ENCODE measurements around the gene ABHD1.

The ABHD1 gene

DNA sequence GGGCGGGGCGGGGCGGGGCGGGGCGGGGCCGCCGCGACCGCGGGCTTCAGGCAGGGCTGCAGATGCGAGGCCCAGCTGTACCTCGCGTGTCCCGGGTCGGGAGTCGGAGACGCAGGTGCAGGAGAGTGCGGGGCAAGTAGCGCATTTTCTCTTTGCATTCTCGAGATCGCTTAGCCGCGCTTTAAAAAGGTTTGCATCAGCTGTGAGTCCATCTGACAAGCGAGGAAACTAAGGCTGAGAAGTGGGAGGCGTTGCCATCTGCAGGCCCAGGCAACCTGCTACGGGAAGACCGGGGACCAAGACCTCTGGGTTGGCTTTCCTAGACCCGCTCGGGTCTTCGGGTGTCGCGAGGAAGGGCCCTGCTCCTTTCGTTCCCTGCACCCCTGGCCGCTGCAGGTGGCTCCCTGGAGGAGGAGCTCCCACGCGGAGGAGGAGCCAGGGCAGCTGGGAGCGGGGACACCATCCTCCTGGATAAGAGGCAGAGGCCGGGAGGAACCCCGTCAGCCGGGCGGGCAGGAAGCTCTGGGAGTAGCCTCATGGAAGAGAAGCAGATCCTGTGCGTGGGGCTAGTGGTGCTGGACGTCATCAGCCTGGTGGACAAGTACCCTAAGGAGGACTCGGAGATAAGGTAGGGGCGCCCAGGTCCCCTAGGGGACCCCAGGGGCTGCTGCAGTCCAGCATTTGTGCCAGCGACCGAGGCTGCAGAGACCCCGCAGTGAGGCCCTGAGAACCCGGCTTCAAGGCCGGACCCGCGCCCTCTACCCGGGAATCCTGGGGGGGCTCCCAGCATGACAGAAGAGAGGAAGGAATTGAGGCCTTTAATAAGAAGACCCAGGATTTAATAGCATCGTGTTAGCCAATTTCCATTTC, 36.7 kb upstream of the ABHD1 start, which contains the start of gene KHK:
KHK (plus strand) TSS at position 49 of the 870 bp plus-strand sequence; CDS start at position 537, 488 bp downstream.
- no peak for DNase-seq (ENCODE audit: low read depth)

GRCh38 chr2:27087823-27088410, 35.7 kb upstream of the ABHD1 start:
- no peak for DNase-seq (ENCODE audit: low read depth)

DNA sequence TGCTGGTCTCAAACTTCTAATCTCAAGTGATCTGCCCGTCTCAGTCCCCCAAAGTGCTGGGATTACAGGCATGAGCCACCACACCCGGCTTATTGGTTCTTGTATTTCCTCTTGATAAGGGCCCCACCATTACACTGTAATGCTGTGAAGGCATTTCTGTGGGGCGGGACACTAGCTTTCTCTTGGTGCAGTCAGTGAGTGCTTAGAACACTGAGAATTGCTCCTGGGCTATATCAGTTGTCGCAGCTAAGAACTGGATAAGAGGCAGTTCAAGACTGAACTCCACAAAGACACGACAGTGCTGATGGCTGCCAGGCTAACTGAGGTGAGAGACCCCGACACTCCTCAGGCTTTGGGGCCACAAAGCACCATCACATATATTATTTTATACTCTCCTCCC, 35.0 kb upstream of the ABHD1 start:
- DNase-seq (ENCODE audit: low read depth) = no peak

DNA sequence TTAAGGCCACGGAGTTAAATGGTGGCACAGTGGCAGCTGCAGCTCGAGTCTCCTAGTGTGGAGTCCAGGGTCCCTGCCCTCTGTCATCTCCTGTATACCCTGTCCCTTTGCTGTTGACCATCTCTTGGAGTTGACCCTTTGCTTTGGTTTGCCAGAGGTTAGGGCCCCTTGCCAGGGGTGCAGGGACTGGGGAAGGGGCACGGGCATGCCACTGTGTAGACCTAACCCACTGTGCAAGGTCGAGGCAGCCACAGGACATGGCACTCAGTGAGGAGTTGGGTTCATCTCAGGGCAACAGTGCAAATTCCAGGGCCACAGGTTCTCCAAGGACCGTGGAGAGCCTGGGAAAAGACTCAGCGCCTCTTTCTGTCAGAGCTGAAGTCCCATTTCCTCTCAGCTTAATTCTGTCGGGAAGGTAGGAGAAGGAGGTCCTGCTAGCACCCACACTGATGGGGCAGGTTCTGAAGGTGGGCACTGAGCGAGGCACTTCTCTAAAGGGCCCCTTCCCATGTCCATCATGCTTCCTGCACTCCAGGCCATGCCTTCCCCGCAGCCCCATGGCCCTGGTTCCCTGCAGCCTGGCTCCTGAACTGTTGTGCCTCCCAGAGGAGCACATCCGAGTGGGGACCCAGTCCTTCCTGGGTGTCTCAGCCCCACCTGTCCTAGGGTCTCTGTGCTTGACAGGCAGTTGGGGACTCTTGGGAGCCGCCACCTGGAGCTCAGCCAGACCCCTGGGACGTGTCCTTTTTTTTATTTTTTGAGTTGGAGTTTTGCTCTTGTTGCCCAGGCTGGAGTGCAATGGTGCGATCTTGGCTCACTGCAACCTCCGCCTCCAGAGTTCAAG, 34.3 kb upstream of the ABHD1 start:
- DNase-seq (ENCODE audit: low read depth) = no peak

GRCh38 chr2:27091746-27092695, 31.6 kb upstream of the ABHD1 start:
- DNase-seq (ENCODE audit: low read depth) = no peak

DNA sequence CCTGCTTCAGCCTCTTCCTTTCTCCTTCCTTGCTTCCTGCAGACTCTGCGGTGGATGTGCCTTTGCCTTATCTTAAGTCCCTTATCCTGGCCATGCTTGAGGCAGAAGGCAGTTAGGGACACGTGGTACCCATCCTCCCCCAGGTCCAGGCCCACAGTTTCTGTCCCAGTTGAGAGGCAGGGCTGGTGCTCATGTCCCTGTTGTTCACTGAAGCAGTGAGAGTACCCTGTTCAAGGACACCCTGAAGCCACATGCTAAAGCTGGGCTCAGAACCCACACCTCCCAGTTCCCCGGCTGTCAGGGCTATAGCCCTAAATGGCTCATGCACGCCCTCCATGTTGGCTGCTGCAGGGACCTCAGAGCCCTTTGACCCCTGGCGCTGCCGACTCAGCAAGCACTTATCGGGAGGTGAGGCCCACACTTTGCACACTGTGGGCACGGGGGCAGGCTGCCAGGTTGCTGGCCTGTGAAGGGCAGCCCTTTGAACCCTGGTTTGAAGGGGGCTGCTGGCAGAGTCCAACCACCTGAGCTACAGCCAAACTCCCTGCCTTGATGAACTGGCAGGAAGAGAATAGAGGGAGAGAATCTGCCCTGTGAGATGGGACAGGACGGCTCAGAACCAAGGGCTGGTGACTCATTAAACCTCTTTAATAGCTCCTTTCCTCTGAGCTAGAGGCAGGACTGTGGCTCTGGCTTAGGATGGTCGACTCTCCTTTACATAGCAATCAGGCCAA, 30.8 kb upstream of the ABHD1 start:
- no peak for DNase-seq (ENCODE audit: low read depth)

DNA sequence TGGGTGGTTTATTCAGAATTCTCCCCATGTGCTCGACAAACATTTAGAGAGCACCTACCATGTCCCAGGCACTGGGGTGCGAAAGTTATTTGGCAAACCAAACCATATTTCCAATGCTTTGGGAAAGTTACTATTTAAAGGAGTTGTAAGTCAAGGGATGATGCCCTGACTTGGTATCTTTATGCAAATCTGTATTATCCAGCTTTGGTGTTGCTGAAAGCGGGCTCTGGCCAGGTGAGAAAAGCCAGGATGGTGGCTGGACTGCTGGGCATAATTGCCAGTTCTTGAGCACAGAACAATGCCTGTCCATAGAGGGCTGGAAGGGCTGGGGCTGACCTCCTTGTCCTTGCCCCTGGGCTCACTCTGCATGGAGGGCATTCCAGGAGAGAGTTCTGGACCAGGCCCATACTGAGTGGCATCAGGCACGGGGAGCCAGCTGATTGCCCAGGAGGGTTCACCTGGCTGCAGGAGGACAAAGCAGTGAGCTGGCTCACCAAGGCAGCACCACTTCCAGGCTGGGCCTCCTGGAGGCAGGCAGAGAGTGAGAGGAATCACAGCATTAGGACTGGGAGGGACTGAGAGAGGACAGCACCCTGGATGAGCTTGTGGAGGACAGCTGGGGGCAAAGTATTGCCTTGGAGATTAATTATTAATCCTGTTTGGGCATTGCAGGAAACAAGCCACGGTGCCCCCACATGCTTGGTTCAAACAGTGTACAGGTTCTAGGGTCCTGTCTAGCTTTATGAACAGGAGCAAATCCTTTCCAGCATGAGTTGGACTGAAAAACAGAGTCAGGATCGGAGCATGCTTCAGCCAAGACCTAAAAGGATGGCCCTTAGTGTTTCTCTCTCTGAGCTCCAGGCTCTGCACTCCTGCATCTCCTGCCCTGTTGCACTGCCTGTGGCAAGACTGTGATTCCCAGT, 29.9 kb upstream of the ABHD1 start:
- no peak for DNase-seq (ENCODE audit: low read depth)

DNA sequence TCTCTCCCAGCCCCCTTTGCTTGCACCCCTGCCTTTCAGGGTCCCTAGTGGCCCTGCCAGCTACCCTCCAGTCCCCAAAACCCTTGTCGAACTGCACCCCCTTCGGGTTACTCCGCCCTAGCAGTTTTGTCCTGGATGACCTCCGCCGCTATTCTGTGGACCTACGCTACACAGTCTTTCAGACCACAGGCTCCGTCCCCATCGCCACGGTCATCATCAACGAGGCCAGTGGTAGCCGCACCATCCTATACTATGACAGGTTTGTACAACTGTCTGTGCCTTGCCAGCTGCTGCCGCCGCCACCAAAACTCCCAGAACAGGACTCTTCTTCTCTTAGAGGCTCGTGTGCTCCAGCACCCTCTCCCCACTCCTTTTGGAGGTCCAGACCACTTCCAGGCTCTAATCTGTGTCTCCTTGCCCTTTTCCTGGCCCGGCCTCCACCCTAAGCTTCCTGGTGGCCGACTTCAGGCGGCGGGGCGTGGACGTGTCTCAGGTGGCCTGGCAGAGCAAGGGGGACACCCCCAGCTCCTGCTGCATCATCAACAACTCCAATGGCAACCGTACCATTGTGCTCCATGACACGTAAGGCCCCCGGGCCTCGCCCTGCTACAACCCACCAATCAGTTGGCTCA, 29.1 kb upstream of the ABHD1 start:
- DNase-seq (ENCODE audit: low read depth) = no peak

DNA sequence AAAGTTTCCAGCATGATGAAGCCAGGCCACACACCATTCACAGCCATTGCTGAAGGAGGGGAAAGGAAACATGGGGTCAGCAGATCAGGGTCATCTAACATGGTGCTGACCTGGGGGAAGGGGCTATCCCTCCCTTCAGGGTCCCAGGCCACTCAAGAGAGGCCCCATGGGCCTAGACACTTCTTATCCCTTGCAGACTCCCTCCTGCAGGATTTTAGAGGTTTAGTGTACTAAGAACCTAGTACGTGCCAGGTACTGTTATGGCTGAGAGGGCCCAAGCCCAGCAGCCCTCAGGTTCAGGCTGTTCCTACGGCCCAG, 28.2 kb upstream of the ABHD1 start:
- no peak for DNase-seq (ENCODE audit: low read depth)

- no peak for DNase-seq (ENCODE audit: low read depth)
Measured at GRCh38 chr2:27095745-27096651, 27.6 kb upstream of the ABHD1 start.

GRCh38 chr2:27096748-27097297, 26.8 kb upstream of the ABHD1 start:
- DNase-seq (ENCODE audit: low read depth) = no peak

- DNase-seq (ENCODE audit: low read depth) = no peak
Measured at GRCh38 chr2:27097341-27097740, 26.3 kb upstream of the ABHD1 start.

DNA sequence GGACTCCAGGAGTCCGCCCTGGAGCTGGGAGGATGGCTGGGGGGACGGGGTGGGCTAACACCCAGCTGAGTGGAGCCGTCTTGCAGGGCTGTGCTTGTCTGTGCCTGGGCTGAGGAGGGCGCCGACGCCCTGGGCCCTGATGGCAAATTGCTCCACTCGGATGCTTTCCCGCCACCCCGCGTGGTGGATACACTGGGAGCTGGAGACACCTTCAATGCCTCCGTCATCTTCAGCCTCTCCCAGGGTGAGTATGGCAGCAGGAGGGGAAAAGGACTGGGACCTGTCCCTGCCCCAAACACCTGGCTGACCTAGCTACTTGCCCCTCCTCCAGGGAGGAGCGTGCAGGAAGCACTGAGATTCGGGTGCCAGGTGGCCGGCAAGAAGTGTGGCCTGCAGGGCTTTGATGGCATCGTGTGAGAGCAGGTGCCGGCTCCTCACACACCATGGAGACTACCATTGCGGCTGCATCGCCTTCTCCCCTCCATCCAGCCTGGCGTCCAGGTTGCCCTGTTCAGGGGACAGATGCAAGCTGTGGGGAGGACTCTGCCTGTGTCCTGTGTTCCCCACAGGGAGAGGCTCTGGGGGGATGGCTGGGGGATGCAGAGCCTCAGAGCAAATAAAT, 24.2 kb upstream of the ABHD1 start:
- DNase-seq (ENCODE audit: low read depth) = no peak

- no peak for DNase-seq (ENCODE audit: low read depth)
Measured at GRCh38 chr2:27100036-27100435, 23.6 kb upstream of the ABHD1 start.

- DNase-seq (ENCODE audit: low read depth) = no peak
Measured at GRCh38 chr2:27102329-27102728, 21.3 kb upstream of the ABHD1 start.

GRCh38 chr2:27105981-27106380, 17.6 kb upstream of the ABHD1 start:
- DNase-seq (ENCODE audit: low read depth) = no peak

GRCh38 chr2:27108221-27108620, 15.4 kb upstream of the ABHD1 start:
- no peak for DNase-seq (ENCODE audit: low read depth)

GRCh38 chr2:27109083-27109482, 14.5 kb upstream of the ABHD1 start:
- DNase-seq (ENCODE audit: low read depth) = no peak

All from stimulated activated CD4-positive, alpha-beta T cell treated with anti-CD3 and anti-CD28 coated beads, Interleukin-2, amount 100 ng/mL, for 4 hours (primary cell).